ENCODE results near the gene ALOX5.

Gene ALOX5

GRCh38 chr10:45425621-45426563 lies 51.9 kb downstream of the ALOX5 start:
- no peak for DNase-seq

- DNase-seq = no peak
Observed at GRCh38 chr10:45427262-45427969, 53.4 kb downstream of the ALOX5 start.

GRCh38 chr10:45427970-45428366 lies 54.0 kb downstream of the ALOX5 start:
- no peak for DNase-seq

- DNase-seq = no peak
Observed at GRCh38 chr10:45428611-45429510, 54.8 kb downstream of the ALOX5 start.

GRCh38 chr10:45429790-45430189 lies 55.8 kb downstream of the ALOX5 start:
- DNase-seq = no peak

- no peak for DNase-seq
Observed at GRCh38 chr10:45432113-45432512, 58.1 kb downstream of the ALOX5 start.

GRCh38 chr10:45432700-45433472 lies 58.9 kb downstream of the ALOX5 start:
- DNase-seq = no peak

- DNase-seq = no peak
Observed at GRCh38 chr10:45433716-45434469, 59.9 kb downstream of the ALOX5 start.

GRCh38 chr10:45437587-45438465 lies 63.8 kb downstream of the ALOX5 start:
- no peak for DNase-seq

GRCh38 chr10:45438466-45439090 lies 64.6 kb downstream of the ALOX5 start:
- no peak for DNase-seq

- DNase-seq = no peak
Observed at GRCh38 chr10:45439365-45439764, 65.3 kb downstream of the ALOX5 start.

- DNase-seq = no peak
Observed at GRCh38 chr10:45439873-45440272, 65.9 kb downstream of the ALOX5 start.

GRCh38 chr10:45440511-45441062 lies 66.6 kb downstream of the ALOX5 start:
- no peak for DNase-seq

GRCh38 chr10:45441239-45442190 lies 67.5 kb downstream of the ALOX5 start:
- no peak for DNase-seq

GRCh38 chr10:45442251-45442650 lies 68.2 kb downstream of the ALOX5 start:
- DNase-seq = no peak

GRCh38 chr10:45442662-45443061 lies 68.6 kb downstream of the ALOX5 start:
- DNase-seq = no peak

- DNase-seq = no peak
Observed at GRCh38 chr10:45443101-45444009, 69.3 kb downstream of the ALOX5 start.
